ENCODE results near the gene DGKD.

Gene DGKD

DNA sequence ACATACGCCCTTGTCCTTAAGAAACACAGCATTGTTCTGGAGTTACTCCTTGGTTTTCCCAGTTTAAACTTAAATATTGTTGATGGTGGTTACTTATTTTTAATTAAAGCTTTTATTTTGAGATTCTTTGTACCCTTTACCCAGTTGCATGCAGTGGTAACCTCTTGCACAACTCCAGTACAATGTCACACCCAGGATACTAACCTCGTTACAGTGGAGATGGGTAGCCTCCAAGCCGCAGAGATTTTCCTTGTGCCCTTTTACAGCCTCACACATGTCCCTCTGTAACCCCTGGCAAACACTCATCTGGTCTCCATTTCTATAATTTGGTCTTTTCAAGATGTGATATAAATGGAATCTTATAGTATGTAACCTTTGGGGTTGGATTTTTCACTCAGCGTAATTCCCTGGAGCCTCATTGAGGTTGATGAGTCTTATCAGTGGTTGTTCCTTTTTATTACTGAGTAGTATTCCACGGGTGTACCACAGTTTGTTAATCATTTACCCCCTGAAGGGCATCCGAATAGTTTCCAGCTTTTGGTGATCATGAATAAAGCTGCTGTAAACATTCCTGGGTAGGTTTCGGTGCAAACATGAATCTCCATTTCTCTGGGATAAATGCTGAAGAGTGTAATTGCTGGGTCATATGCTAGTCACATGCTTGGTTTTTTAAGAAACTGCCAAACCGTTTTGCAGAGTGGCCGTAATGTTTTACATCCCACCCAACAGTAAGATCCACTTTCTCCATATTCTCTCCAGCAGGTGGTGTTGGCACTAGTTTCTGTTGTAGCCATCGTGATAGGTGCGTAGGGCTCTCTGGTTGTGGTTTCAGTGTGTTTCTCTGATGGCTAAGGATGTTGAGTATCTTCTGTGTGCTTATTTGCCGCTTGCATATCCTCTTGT, 68.6 kb downstream of the DGKD start:
- in situ Hi-C loops (cut with HindIII; ENCODE audit: low sequenced_read_pairs) = no loop called here

DNA sequence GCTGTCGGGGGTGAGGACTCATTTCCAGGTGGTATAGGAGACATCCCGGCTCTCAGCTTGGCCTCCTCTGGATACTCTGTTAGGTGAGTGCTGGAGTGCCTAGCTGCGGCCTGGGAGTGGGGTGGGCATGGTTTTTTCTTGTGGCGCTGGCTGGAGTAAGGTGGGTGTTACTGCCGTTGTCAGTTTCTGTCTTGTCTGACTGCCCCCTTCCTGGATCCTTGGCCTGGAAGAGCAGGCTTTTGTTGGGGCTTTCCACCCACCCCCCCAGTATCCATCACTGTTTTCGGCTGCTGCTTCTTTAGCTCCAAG, 69.2 kb downstream of the DGKD start:
- in situ Hi-C loops (cut with HindIII; ENCODE audit: low sequenced_read_pairs) = no loop called here

DNA sequence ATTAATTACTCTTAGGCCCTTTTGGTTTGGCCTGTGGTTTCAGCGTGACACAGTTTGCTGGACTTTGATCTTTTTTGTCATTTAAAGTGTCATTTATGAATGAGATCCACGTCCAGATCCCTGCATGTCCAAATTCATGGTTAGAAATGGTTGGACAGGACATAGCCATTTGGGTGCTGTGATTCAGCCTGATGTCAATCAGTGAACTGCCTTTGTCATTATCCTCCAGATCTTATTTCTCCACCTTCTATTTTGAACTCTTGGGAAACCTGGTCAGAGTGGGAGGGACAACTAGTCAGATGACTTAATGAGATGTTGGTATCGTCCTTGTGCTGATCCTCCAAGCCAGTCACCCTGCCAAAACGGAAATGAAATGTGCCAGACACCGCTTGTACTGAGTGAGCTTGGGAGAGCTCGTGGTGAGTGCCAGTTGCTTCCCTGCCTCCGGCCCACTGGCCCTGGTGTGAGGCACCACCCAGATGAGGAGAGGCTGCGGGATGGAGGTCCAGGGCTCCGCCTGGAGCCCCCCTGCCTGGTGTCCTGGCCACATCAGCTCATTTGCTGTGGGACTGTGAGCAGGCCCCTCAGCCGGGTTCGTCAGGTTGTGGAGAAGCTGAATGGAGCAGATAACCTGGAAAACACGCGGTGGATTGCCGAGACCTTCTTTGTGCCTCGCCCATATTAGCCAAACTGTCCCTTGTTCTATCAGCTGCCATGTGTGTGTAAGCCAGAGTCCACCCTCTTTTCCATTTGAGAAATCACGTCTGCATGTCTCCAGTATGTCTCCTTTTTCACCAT, 70.1 kb downstream of the DGKD start:
- in situ Hi-C loops (cut with HindIII; ENCODE audit: low sequenced_read_pairs) = no loop called here

DNA sequence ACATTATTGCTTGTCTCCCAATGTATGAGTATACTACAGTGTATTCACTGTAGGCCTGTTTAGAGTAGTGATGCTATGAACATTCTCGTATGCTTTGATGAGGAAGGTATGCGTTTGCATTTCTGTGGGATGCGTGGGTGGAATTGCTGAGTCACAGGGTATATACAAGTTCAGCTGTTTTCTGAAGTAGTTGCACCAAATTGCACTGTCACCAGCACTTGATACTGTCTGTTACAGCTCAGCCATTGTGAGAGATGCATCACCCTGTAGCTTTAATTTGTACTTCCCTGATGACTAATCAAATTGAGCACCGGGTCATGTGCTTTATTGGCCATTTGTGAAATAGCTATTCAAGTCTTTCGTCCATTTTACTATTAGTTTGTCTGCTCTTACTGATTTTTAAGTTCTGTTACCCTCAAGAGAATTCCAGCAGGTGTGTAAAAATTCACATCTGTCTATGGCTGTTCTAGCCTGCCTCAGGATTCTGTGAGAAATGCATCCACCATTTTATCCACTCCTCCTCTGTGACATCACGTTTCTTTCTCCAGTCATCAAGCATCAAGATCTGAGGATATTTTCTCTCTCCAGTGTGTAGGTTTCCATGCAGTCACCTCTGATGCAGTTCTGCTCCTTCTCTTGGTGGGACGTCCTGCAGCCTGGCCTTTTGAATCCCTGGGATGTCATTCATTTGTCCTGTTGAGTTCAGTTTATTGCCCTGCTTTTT, 72.5 kb downstream of the DGKD start:
- in situ Hi-C loops (cut with HindIII; ENCODE audit: low sequenced_read_pairs) = no loop called here

DNA sequence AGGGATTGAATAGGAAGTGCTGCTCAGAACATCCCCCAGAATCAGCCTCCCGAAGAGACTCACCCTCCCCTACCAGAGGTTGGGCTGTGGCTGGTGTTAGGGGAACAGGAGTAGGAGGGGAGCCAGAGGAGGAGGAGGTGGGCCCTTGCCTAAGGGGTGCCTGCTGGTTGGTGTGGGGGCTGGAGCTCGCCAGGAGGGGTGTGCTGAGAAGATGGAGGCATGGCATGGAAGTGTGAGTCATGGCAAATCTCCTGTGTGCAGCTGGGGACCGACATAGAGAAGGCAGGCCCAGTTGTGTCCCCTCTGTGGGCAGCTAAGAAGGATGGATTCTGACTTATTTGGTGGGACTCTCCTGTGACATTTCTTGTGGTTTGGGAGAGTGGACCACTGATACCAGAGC, 73.7 kb downstream of the DGKD start:
- in situ Hi-C loops (cut with HindIII; ENCODE audit: low sequenced_read_pairs) = no loop called here

DNA sequence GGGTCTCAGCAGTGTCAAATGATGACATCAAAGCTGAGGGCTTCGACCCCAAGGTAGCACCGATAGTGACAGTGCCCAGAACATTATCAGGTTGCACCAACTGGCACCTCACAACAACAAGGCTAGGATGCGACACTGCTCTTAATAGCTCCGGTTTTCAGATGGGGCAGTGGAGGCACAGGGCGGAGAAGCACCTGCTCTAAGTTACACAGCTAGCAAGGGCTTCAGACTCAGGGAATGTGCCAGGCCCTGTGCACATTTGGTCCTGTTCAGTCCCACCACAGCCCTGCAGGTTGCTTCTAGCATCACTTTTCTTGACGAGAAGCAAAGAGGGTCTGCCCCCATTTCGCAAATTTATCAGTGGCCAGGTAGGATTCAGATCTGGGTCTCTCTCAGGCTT, 74.1 kb downstream of the DGKD start:
- in situ Hi-C loops (cut with HindIII; ENCODE audit: low sequenced_read_pairs) = no loop called here

DNA sequence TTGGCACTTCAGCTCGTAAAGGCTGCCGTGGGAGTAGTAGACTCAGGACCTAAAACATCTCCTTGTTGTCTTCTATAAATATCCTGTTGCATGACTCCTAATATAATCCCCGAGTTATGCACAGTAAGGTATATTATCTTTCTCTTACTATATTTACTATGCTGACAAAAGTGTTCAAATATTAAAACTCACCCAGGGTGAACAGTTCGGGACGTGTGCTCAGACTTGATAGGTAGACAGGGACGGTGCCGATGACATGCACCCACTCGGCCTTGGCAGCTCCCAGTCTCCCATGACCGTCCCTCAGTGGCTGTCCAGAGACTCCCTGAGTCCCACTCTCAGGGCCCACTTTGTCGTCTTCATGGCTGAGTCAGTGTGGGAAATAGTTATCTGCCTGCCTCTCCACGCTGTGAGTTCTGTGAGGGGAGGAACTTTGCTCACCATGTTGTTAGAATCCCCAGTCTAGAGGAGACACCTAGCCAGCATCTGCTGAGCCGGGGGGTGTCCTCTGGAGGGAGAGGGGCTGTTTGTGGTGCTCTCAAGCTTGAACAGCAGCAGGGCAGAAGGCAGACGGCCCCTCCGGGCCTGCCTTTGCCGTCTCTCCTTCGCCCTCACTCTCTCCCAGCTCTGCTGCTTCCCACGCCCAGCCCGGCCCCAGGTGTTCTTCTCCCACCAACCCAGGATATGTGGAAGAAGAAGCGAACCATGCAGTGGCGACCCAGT, 75.0 kb downstream of the DGKD start:
- in situ Hi-C loops (cut with HindIII; ENCODE audit: low sequenced_read_pairs) = no loop called here

DNA sequence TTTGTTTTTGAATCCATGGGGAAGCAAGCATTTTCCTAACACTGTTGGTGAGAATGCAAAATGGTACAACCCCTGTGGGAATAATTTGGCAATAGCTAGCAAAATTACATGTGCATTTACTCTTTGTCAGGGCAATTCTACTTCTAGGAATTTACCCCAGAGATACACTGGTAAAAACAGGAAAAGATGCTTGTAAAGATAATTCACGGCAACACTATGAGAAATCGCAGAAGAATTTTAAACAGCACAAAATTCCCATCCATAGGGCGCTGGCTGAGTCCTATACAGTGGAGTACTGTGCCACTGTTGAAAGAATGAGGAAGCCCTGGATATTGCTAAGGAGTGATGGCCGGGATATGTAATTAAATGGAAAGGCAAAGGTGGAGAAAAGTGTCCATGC, 75.8 kb downstream of the DGKD start:
- in situ Hi-C loops (cut with HindIII; ENCODE audit: low sequenced_read_pairs) = no loop called here

DNA sequence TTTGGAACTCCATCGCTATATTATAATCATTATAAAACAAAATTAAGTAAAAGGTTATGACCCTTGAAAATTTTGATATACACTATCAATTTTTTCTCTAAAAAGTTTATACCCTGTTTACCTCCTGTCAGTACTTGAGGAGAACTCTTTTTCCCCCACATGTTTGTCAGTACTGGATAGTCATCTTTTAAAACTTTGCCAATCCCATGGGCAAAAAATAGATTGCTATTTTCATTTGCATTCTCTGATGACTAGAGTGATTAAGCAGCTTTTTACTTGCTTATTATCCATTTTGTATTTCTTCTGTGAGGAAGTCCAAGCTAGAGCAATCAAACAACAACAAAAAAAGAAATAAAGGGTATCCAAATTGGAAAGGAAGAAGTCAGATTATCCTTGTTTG, 76.4 kb downstream of the DGKD start:
- in situ Hi-C loops (cut with HindIII; ENCODE audit: low sequenced_read_pairs) = no loop called here

DNA sequence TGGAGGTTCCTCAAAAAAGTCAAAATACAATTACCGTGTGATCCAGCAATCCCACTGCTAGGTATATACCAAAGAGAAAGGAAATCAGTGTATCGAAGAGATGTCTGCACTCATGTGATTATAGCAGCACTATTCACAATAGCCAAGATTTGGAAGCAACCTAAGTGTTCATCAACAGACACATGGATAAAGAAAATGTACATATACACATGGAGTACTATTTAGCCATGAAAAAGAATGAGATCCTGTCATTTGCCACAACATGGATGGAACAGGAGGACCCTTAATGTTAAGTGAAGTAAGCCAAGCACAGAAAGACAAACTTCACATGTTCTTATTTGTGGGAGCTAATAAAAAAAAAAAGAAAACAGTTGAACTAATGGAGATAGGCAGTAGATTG, 78.7 kb downstream of the DGKD start:
- in situ Hi-C loops (cut with HindIII; ENCODE audit: low sequenced_read_pairs) = no loop called here

DNA sequence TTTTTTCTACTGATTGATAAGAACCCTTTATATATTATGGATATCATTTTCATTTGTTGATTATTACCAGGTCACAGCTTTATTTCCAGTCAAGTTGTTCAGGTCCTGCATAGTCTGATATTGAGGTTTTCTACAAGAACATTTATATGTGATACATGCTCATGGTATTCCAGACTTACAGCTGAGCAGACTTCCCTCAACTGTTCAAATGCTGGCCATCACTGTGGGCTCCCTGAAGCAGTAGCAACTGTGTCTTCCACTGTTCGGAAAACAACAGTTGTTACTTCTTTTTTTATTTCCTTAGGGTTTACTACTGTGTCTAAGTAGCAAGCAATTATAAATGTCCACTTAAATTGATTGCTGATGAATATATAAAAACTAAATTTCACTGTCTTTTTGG, 79.5 kb downstream of the DGKD start:
- in situ Hi-C loops (cut with HindIII; ENCODE audit: low sequenced_read_pairs) = no loop called here

DNA sequence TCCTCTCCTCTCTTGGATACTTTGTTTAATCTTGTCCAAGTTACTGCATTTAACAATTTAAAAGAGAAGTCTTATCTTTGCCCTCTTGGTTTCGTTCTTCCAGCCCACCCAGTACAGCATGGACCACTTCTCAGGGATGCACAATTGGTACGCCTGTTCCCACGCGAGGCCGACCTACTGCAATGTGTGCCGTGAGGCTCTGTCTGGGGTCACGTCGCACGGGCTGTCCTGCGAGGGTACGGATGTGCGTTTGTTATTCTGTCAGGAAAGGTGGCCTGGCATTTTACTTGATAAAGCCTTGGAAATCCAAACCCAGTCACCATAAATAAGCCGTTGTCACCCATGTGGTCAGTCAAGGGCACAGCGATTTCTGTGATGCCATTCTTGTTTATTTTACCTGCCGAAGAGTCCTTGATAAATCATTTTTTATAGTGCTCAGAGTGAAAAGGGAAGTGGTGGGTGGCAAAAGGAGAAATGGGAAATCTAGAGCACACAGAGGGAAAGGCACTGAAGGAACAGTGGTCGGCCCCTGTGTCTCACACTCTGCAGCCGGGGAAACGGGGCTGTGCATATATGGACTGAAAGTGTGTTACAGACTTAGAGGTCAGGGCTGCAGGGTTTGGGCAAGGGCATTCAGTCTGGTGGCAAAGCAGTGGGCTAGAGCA, 80.5 kb downstream of the DGKD start:
- in situ Hi-C loops (cut with HindIII; ENCODE audit: low sequenced_read_pairs) = loop anchor here (5.0 kb wide), 2 partner anchors 32 to 87 kb away; no protein-coding TSS in a partner anchor

DNA sequence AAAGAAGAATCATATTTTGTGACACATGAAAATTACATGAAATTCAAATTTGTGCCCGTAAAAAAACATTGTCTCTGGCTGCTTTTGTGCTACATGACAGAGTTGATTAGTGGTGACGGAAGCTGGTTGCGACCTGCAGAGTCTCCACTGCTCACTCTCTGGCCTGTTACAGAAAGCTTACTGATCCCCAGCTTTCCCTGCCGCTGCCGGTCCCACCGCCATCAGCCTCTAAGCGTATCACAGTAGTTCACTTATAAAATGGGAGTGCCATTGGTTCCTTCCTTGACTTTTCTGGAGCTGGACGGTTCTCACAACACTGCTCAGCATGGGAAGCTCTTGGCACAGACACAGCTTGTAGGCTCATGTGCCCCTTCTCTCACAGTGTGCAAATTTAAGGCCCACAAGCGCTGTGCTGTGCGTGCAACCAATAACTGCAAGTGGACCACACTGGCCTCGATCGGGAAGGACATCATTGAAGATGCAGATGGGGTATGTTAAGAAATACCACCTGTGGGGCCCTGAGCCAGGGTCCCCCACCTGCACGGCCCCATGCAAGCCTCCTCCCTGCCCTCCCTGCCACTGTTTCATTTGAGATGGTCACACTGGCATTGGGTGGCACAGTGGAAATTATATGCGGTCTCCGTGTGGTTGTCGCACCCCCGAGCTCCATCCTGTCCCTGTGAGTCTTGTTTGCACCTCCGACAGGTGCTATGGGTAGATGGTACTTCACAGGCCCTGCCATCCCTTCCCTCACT, 81.3 kb downstream of the DGKD start:
- in situ Hi-C loops (cut with HindIII; ENCODE audit: low sequenced_read_pairs) = loop anchor here (5.0 kb wide), 2 partner anchors 33 to 88 kb away; no protein-coding TSS in a partner anchor

DNA sequence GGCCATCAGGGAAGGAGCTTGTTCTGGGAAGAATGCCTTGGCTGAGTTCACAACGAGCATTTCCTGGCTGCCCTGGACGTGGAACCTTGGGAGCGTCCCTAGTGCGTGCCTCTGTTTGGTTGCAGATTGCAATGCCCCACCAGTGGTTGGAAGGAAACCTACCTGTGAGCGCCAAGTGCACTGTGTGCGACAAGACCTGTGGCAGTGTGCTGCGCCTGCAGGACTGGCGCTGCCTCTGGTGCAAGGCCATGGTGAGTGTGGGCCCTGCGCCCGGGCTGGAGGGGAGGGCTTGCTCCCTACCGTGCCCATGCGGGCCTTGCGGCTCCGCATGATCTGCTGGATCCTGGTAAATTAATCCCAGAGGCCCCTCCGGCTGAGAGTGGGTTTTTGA, 81.9 kb downstream of the DGKD start:
- in situ Hi-C loops (cut with HindIII; ENCODE audit: low sequenced_read_pairs) = loop anchor here (5.0 kb wide), 2 partner anchors 34 to 89 kb away; no protein-coding TSS in a partner anchor

DNA sequence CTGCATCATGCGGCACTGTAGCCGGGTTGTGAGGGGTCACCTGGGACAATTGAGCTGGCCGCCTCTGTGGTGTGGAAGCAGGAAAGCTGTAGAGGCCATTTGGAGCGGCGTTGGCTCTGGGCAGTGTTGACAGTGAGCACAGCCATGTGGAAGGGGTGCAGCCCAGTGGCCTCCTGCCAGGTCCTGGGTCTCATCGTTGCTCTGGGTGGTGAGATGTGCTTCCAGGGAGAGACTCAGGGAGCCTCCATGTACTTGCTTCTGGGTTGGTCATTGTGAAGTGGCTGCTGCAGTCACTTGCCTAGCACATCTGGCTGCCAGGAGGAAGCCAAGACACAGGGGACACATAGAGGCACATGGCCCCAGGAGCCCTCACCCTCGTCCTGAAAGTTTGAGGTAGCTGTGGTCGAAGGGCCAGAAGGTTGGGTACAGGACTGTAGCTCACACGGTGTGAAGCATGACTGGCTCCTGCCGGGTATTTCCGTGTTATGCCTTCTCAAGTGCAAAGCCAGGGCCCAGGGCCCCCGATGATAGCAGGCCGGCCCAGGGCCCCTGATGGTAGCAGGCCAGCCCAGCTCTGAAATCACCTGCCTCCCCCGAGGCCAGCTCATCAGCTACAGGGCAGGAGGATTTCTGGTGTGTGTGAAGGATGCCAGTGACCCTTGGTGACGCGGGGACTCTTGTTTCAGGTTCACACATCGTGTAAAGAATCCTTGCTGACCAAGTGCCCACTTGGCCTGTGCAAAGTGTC, 82.6 kb downstream of the DGKD start:
- in situ Hi-C loops (cut with HindIII; ENCODE audit: low sequenced_read_pairs) = loop anchor here (5.0 kb wide), 2 partner anchors 35 to 90 kb away; no protein-coding TSS in a partner anchor

DNA sequence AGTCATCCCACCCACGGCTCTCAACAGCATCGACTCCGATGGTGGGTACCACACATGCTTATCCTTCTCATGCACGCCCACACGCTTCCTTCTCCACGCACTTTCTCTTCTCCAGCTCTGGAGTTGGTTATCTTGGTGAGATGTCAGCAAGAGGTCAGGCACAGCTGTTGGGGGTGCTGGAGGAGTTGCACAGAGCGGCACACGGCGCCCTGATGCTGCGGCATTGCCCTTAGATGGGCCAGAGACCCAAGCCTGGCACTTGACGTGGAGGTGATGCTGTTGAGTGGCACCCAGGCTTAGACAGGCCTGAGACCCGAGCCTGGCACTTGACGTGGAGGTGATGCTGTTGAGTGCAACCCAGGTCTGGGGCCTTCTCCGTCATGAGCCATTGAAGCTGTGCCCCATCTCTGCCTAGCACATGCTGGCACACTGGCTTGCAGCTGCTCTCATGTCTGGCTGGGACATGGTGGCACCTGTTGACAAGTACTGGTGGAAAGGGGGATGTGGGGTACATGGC, 83.2 kb downstream of the DGKD start:
- in situ Hi-C loops (cut with HindIII; ENCODE audit: low sequenced_read_pairs) = loop anchor here (5.0 kb wide), 2 partner anchors 35 to 90 kb away; no protein-coding TSS in a partner anchor

DNA sequence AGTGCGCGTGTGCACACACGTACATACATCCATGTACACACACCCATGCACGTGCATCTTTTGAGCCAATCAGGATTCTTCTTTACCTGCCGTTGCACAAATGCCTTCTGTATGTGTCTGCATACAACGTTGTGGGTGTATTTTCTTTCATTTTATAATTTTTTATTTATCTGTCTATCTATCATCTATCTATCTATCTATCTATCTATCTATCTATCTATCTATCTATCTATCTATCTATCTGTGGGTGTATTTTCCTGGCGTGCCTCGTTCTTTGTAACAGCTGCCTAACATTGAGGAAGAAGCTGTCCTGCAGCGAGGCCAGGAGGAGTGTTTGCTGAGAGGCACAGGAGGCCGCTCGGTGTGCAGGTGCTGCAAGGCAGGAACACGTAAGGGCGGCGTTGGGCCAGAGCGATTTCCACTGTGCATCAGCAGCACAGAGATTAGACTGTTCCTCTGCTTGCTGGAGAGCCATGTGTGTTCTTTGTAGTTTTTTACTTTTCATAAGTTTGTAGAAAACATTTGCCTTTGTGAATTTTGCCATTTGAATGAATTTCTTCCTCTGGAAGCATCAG, 84.4 kb downstream of the DGKD start:
- in situ Hi-C loops (cut with HindIII; ENCODE audit: low sequenced_read_pairs) = loop anchor here (5.0 kb wide), 2 partner anchors 36 to 91 kb away; no protein-coding TSS in a partner anchor

DNA sequence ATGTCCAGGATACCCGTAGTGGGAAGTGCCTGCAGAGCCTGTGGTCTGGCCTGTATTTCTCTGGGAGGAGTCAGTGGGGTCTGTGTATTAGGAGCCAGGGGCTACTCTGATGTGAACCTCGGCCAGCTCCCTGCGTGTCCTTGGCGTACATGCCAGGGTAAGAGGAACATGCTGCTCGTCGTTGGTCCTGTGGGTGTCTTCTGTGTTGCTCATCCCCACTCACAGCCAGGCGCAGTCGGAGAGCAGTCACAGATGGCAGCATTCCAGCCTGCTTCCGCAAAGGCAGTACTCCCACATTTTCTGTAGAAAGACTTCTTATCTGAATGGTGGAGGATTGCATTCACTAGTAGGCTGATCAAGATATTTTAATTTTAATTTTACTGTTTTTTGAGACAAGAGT, 84.9 kb downstream of the DGKD start:
- in situ Hi-C loops (cut with HindIII; ENCODE audit: low sequenced_read_pairs) = loop anchor here (5.0 kb wide), 2 partner anchors 37 to 92 kb away; no protein-coding TSS in a partner anchor

Data from endothelial cell of hepatic sinusoid (primary cell).